Fibroblast of skin of right biceps (primary cell): ENCODE measurements around the gene TEX48.

ENCODE experiments used
- DNase-seq: peaks from one replicate; pipeline ENCODE4 v3.0.0-alpha.2; 2013

The TEX48 gene

GRCh38 chr9:114681594-114682332 lies at the start of gene TEX48:
TSS of gene TEX48 (minus strand) at chr9:114682192. CDS start at chr9:114671723, 10,469 bp downstream.
- DNase-seq = peak; percentile 75

- DNase-seq = no peak
Observed at GRCh38 chr9:114731701-114732100, 49.7 kb upstream of the TEX48 start.

- DNase-seq = no peak
Observed at GRCh38 chr9:114729706-114730105, 47.7 kb upstream of the TEX48 start.

GRCh38 chr9:114725930-114726329 lies 43.9 kb upstream of the TEX48 start:
- no peak for DNase-seq

- DNase-seq = no peak
Observed at GRCh38 chr9:114724744-114725143, 42.8 kb upstream of the TEX48 start.

- peak; percentile 80 for DNase-seq
Observed at GRCh38 chr9:114723931-114724330, 41.9 kb upstream of the TEX48 start.

- no peak for DNase-seq
Observed at GRCh38 chr9:114722937-114723620, 41.1 kb upstream of the TEX48 start.

GRCh38 chr9:114722081-114722621 lies 40.2 kb upstream of the TEX48 start:
- DNase-seq = peak; percentile 79

GRCh38 chr9:114721491-114722079 lies 39.6 kb upstream of the TEX48 start:
- DNase-seq = no peak

GRCh38 chr9:114720086-114720676 lies 38.2 kb upstream of the TEX48 start:
- DNase-seq = peak; percentile 58

- no peak for DNase-seq
Observed at GRCh38 chr9:114719290-114719689, 37.3 kb upstream of the TEX48 start.

GRCh38 chr9:114718801-114719221 lies 36.8 kb upstream of the TEX48 start:
- no peak for DNase-seq

- no peak for DNase-seq
Observed at GRCh38 chr9:114717908-114718486, 36.0 kb upstream of the TEX48 start.

- DNase-seq = no peak
Observed at GRCh38 chr9:114709636-114710035, 27.6 kb upstream of the TEX48 start.

- no peak for DNase-seq
Observed at GRCh38 chr9:114706711-114707110, 24.7 kb upstream of the TEX48 start.

GRCh38 chr9:114701988-114702387 lies 20.0 kb upstream of the TEX48 start:
- DNase-seq = no peak

GRCh38 chr9:114697951-114698351 lies 16.0 kb upstream of the TEX48 start:
- no peak for DNase-seq

- peak; percentile 59 for DNase-seq
Observed at GRCh38 chr9:114696814-114697544, 15.0 kb upstream of the TEX48 start.

- DNase-seq = no peak
Observed at GRCh38 chr9:114695948-114696347, 14.0 kb upstream of the TEX48 start.

GRCh38 chr9:114694719-114695269 lies 12.8 kb upstream of the TEX48 start:
- DNase-seq = no peak

- peak; percentile 87 for DNase-seq
Observed at GRCh38 chr9:114694146-114694545, 12.2 kb upstream of the TEX48 start.
